GM15510 (cell line): ENCODE data around the gene SAT1.

Source experiments
- POLR2A ChIP-seq: IDR thresholded peaks from 3 replicates; pipeline ENCODE4 v1.6.1; 2011; ENCODE audit warnings: borderline replicate concordance; ENCODE audit not compliant: insufficient read length; ENCODE audit errors: extremely low read depth

The SAT1 gene

GRCh38 chrX:23789386-23790154, 6.6 kb downstream of the SAT1 start:
- no peak for TF ChIP-seq POLR2A

DNA sequence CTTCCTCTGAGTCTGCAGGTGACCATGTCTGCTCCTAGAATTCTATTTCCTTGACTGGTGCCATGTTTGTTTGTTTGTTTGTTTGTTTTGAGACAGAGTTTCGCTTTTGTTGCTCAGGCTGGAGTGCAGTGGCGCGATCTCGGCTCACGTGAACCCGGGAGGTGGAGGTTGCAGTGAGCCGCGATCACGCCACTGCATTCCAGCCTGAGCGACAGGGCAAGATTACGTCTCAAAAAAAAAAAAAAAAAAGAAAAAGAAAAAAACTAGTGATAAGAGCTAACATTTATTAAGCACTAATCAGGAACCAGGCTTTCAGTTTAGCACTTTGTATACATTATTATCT, 7.2 kb downstream of the SAT1 start:
- TF ChIP-seq POLR2A = no peak

GRCh38 chrX:23792861-23793553, 10.0 kb downstream of the SAT1 start:
- no peak for TF ChIP-seq POLR2A

DNA sequence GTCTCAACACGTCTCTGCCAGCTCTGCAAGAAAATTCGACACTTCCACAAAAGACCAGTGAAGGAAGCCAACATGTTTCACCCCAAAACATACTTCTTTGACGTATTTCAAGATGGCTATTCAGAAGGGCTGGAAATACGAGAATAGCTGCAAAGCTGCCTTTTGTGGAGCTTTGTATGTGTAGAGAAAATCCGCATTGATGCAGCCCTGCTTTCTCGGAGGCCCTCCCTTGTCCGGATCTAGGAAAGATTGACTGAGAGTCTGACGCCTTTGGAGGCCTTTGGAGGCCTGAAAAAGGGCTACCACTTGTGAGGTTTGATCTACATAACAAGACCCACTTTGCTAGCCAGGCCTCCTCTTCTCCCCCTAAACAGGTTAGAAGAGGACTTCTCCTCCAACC, 12.2 kb downstream of the SAT1 start:
- TF ChIP-seq POLR2A = no peak

- no peak for TF ChIP-seq POLR2A
Observed at GRCh38 chrX:23797371-23798128, 14.6 kb downstream of the SAT1 start.

DNA sequence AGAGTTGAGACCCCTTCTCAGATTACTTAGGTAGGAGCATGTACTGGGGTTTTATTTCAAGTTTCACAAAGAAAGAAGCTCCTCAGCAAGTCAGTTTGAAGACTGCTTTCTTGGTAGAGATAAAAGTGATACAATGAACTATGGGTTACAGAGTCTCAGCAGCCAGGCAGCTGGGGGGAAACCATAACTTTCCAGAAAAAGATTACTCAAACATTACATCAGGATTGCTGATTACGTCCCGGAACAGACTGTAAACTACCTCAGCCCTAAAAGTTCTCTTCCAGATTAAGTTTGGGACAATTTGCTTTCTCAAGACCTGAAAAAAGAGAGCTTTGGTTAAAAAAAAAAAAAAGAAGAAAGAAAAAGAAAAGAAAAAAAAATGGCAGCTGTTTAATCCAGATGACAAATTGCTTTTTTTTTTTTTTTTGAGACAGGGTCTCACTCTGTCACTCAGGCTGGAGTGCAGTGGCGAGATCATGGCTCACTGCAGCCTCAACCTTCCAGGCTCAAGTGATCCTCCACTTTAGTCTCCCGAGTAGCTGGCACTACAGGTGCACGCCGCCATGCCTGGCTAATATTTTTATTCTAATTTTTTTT, 16.6 kb downstream of the SAT1 start:
- TF ChIP-seq POLR2A = no peak

GRCh38 chrX:23802431-23802830, 19.5 kb downstream of the SAT1 start:
- no peak for TF ChIP-seq POLR2A

DNA sequence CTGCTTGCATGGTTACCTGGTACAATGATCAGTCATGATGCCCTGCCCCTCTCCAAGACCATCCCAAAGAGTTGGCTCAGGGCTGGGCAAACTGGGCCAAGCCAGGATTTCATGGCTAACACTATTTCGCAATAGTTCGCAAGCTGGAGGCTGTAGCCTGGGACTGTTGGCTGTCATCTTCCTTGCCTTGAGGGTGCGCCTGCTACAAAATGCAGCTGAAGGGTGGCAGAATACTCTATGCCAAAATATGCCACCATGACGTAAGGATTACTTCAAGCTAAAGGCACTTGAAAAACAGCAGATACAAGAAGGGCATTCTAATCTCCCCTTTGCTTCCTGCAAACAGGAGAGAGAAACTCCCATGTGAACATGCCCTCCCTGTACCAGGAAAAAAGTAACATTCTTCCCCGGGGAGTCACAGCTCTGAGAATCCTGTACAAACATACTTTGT, 21.0 kb downstream of the SAT1 start:
- no peak for TF ChIP-seq POLR2A

DNA sequence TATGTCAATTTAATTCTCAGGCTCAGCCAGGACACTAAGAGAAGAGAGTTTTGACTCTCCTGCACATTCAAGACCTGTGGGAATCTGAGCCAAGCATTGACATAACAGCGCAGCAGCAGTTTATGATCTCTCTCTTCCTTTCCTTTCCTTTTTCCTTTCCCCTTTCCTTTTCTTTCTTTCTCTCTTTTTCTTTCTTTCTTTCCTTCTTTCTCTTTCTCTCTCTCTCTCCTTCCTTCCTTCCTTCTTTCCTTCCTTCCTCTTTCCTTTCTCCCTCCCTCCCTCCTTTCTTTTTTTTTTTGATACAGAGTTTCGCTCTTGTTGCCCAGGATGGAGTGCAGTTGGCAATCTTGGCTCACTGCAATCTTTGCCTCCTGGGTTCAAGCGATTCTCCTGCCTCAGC, 21.6 kb downstream of the SAT1 start:
- no peak for TF ChIP-seq POLR2A

- TF ChIP-seq POLR2A = no peak
Observed at GRCh38 chrX:23805389-23805788, 22.4 kb downstream of the SAT1 start.

- TF ChIP-seq POLR2A = no peak
Observed at GRCh38 chrX:23810279-23810678, 27.3 kb downstream of the SAT1 start.

DNA sequence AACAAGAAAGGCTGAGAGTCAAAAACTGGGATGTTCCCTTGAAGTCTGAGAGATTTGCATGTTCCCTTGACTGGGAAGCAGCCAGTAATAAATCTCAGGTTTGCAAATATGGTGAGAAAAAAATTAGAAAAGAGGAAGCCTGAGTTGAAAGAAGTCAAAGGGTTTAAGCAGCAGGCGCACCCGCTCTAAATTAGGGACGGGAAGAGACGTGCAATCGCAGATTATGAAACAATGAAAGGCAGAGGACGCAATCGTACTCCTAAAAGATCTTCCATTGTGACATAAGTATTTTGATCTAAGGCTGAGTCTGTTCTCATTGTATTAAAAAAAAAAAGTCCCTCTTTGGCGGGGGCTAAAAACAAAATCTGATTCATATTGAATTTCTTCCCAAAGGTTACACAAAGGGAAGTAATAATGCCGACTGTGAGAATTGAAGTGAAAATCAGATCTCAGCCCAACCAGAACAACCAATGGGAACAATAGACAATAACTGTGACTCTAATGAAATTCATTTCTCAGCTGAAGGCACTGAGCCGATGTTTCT, 28.2 kb downstream of the SAT1 start:
- no peak for TF ChIP-seq POLR2A

DNA sequence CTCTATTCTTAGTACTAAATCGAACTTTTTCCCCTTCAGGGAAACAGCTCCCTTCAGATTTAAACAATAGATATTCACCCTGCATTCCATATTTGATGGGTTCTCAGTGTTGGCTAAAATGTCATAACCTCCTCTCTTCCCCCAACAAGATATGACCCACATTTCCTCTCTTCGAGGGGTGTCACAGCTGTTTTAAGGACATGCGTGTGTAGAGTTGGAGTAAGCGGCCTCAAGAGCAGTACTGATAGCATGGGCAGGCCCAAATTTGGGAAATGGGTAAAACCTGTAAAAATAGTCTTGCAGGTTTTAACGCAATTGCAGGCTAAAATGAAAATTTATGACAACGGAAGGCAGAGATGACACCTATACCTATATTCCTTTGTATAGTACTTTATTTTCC, 28.7 kb downstream of the SAT1 start:
- no peak for TF ChIP-seq POLR2A

DNA sequence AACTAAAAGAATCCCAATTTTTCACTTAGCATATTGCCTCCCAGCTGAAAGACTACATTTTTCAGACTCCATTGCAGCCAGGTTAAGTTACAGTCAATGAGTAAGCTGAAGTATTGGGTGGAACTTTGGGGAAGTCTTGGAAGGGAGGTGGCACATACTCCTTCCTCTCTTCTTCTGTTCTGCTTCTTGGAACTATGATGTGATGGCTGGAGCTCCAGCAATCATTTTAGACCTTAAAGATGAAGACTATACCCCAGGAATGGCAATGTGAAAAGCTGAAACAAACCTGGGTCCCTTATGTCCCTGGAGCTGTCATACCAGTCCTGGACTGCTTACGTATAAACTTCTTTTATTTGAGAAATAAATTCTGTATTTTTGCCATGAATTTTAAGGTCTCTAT, 30.8 kb downstream of the SAT1 start:
- TF ChIP-seq POLR2A = no peak

DNA sequence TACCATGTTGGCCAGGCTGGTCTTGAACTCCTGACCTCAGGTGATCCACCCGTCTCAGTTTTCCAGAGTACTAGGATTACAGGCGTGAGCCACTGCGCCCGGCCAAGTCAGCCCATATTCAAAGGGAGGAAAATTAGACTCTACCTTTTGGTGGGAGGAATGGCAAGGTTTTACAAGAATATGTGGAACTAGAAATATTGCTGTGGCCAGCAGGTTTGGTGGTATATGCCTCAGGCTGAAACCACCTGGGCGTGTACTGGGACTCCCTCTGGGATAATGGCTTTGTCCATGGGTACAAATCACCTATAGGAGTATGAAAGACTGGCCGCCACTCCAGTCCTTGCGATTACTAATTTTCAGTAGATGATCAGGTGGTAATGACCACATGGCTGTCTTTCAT, 32.4 kb downstream of the SAT1 start:
- TF ChIP-seq POLR2A = no peak
